ENCODE results near the gene COL6A5. TPM values are rescaled to one million over a fixed set of nuclear protein-coding genes. Genes with fewer than 3 reads are reported as not detected.

Gene COL6A5
- total RNA-seq, 1 donor: not detected

GRCh38 chr3:130507746-130508145 is 162.3 kb downstream of the COL6A5 start:
- no peak overlapping the region for H3K4me3 ChIP-seq (ENCODE audit: insufficient read depth, low read length)
- TF ChIP-seq CTCF (IDR thresholded peaks at IDR 0.05; ENCODE audit: extremely low read depth, low read depth, low read length): no peak

GRCh38 chr3:130509008-130509407 is 163.5 kb downstream of the COL6A5 start:
- Histone ChIP-seq H3K27me3 (ENCODE audit: insufficient read depth, low read length) (no peaks in the 10 kb centered on the region), H3K4me1 (ENCODE audit: insufficient read depth, low read length) (no peaks in the 10 kb centered on the region), H3K4me3 (ENCODE audit: insufficient read depth, low read length) (no peak overlapping the region), H2AFZ (ENCODE audit: low read length) (no peak overlapping the region), H3K4me2 (ENCODE audit: insufficient read depth, low read length) (no peak overlapping the region), H3K36me3 (ENCODE audit: insufficient read depth, low read length) (no peaks in the 10 kb centered on the region), H4K20me1 (ENCODE audit: insufficient read depth, low read length) (no peaks in the 10 kb centered on the region), H3K79me2 (ENCODE audit: insufficient read depth, low read length) (no peaks in the 10 kb centered on the region), H3K9me3 (ENCODE audit: low read depth, low read length) (no peaks in the 10 kb centered on the region), H3K27ac (ENCODE audit: low read depth, low read length) (no peak overlapping the region)
- TF ChIP-seq CTCF (IDR thresholded peaks at IDR 0.05; ENCODE audit: extremely low read depth, low read depth, low read length): no peak
- DNase-seq (ENCODE audit: insufficient read length, low spot score, missing footprints): no peak

More at GRCh38 chr3:130507746-130508145, 162.3 kb downstream of the COL6A5 start:
- Histone ChIP-seq H2AFZ (ENCODE audit: low read length) (no peak overlapping the region), H4K20me1 (ENCODE audit: insufficient read depth, low read length) (no peaks in the 10 kb centered on the region), H3K4me2 (ENCODE audit: insufficient read depth, low read length) (no peak overlapping the region), H3K4me1 (ENCODE audit: insufficient read depth, low read length) (no peaks in the 10 kb centered on the region), H3K27me3 (ENCODE audit: insufficient read depth, low read length) (no peaks in the 10 kb centered on the region), H3K36me3 (ENCODE audit: insufficient read depth, low read length) (no peaks in the 10 kb centered on the region), H3K27ac (ENCODE audit: low read depth, low read length) (no peak overlapping the region), H3K9me3 (ENCODE audit: low read depth, low read length) (no peaks in the 10 kb centered on the region), H3K79me2 (ENCODE audit: insufficient read depth, low read length) (no peaks in the 10 kb centered on the region)
- DNase-seq (ENCODE audit: insufficient read length, low spot score, missing footprints): no peak

- no peaks in the 10 kb centered on the region for H3K79me2 ChIP-seq (ENCODE audit: insufficient read depth, low read length)
- TF ChIP-seq CTCF (IDR thresholded peaks at IDR 0.05; ENCODE audit: extremely low read depth, low read depth, low read length): no peak
- no peaks in the 10 kb centered on the region for H3K9me3 ChIP-seq (ENCODE audit: low read depth, low read length)
- no peaks in the 10 kb centered on the region for H3K36me3 ChIP-seq (ENCODE audit: insufficient read depth, low read length)
- H3K4me3 ChIP-seq (ENCODE audit: insufficient read depth, low read length): no peak overlapping the region
- H2AFZ ChIP-seq (ENCODE audit: low read length): no peak overlapping the region
- H3K27me3 ChIP-seq (ENCODE audit: insufficient read depth, low read length): peaks cover 3% of the 10 kb centered on the region
- DNase-seq (ENCODE audit: insufficient read length, low spot score, missing footprints): no peak
- no peaks in the 10 kb centered on the region for H3K4me1 ChIP-seq (ENCODE audit: insufficient read depth, low read length)
- no peak overlapping the region for H3K27ac ChIP-seq (ENCODE audit: low read depth, low read length)
- H4K20me1 ChIP-seq (ENCODE audit: insufficient read depth, low read length): no peaks in the 10 kb centered on the region
- H3K4me2 ChIP-seq (ENCODE audit: insufficient read depth, low read length): no peak overlapping the region
Measured at GRCh38 chr3:130514681-130515080, 169.2 kb downstream of the COL6A5 start.

GRCh38 chr3:130515755-130516154 is 170.3 kb downstream of the COL6A5 start:
- Histone ChIP-seq H3K27ac (ENCODE audit: low read depth, low read length) (no peak overlapping the region), H4K20me1 (ENCODE audit: insufficient read depth, low read length) (no peaks in the 10 kb centered on the region), H2AFZ (ENCODE audit: low read length) (no peak overlapping the region), H3K36me3 (ENCODE audit: insufficient read depth, low read length) (no peaks in the 10 kb centered on the region), H3K4me2 (ENCODE audit: insufficient read depth, low read length) (no peak overlapping the region), H3K4me1 (ENCODE audit: insufficient read depth, low read length) (no peaks in the 10 kb centered on the region), H3K9me3 (ENCODE audit: low read depth, low read length) (no peaks in the 10 kb centered on the region), H3K4me3 (ENCODE audit: insufficient read depth, low read length) (no peak overlapping the region), H3K79me2 (ENCODE audit: insufficient read depth, low read length) (no peaks in the 10 kb centered on the region), H3K27me3 (ENCODE audit: insufficient read depth, low read length) (peaks cover 3% of the 10 kb centered on the region)
- no peak for TF ChIP-seq CTCF (IDR thresholded peaks at IDR 0.05; ENCODE audit: extremely low read depth, low read depth, low read length)
- DNase-seq (ENCODE audit: insufficient read length, low spot score, missing footprints): no peak
